KMS-11 (cell line): Measurements from ENCODE around the gene ENTPD3.

Experiments
- H2AFZ ChIP-seq: fragments of 200-600 bp; sonication (generic); 2 replicates; pipeline ENCODE4 v1.6.1; 2016; ENCODE audit warnings: antibody characterized with exemption, mixed run types, low read depth
- H3K27ac ChIP-seq: fragments of 200-600 bp; sonication (generic); 2 replicates; pipeline ENCODE4 v1.6.1; 2016; ENCODE audit warnings: mild to moderate bottlenecking, mixed run types
- H3K27me3 ChIP-seq: fragments of 200-600 bp; sonication (generic); 2 replicates; pipeline ENCODE4 v1.6.1; 2017; ENCODE audit warnings: mild to moderate bottlenecking, low read depth, mixed run types, moderate library complexity; ENCODE audit not compliant: insufficient read depth
- H3K36me3 ChIP-seq: fragments of 200-600 bp; sonication (generic); 2 replicates; pipeline ENCODE4 v1.6.1; 2017; ENCODE audit warnings: mild to moderate bottlenecking, mixed run types; ENCODE audit not compliant: insufficient read depth
- H3K4me1 ChIP-seq: fragments of 200-600 bp; sonication (generic); 2 replicates; pipeline ENCODE4 v1.6.1; 2016; ENCODE audit warnings: mild to moderate bottlenecking, low read depth, mixed run types; ENCODE audit not compliant: poor library complexity, severe bottlenecking
- H3K4me2 ChIP-seq: fragments of 200-600 bp; sonication (generic); 2 replicates; pipeline ENCODE4 v1.7.0; 2016; ENCODE audit warnings: mild to moderate bottlenecking, mixed run types
- H3K4me3 ChIP-seq: fragments of 200-600 bp; sonication (generic); IDR thresholded peaks from 2 replicates; pipeline ENCODE4 v1.6.1; 2017; ENCODE audit warnings: low read depth, low read length, mixed read lengths; ENCODE audit not compliant: insufficient read depth
- H3K79me2 ChIP-seq: fragments of 200-600 bp; sonication (generic); 2 replicates; pipeline ENCODE4 v1.6.1; 2016; ENCODE audit warnings: low read depth, mixed run types; ENCODE audit not compliant: insufficient read depth
- H3K9ac ChIP-seq: fragments of 200-600 bp; sonication (generic); 2 replicates; pipeline ENCODE4 v1.6.1; 2016; ENCODE audit warnings: mild to moderate bottlenecking, mixed run types
- H4K20me1 ChIP-seq: fragments of 200-600 bp; sonication (generic); 2 replicates; pipeline ENCODE4 v1.6.1; 2016; ENCODE audit warnings: mild to moderate bottlenecking, mixed run types; ENCODE audit not compliant: insufficient read depth
- CTCF ChIP-seq: fragments of 200-600 bp; sonication (generic); conservative IDR thresholded peaks from 2 replicates; pipeline ENCODE4 v1.6.1; 2017; ENCODE audit warnings: low read depth, mild to moderate bottlenecking, antibody characterized with exemption, low read length, moderate library complexity, mixed read lengths

ENTPD3 gene, protein sequence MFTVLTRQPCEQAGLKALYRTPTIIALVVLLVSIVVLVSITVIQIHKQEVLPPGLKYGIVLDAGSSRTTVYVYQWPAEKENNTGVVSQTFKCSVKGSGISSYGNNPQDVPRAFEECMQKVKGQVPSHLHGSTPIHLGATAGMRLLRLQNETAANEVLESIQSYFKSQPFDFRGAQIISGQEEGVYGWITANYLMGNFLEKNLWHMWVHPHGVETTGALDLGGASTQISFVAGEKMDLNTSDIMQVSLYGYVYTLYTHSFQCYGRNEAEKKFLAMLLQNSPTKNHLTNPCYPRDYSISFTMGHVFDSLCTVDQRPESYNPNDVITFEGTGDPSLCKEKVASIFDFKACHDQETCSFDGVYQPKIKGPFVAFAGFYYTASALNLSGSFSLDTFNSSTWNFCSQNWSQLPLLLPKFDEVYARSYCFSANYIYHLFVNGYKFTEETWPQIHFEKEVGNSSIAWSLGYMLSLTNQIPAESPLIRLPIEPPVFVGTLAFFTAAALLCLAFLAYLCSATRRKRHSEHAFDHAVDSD

GRCh38 chr3:40387001-40387894 is at the start of gene ENTPD3:
ENTPD3 (plus strand) TSS chr3:40387184; CDS start chr3:40388058, 874 bp downstream.
- Histone ChIP-seq H3K79me2 (no peaks in the 10 kb centered on the region), H4K20me1 (no peaks in the 10 kb centered on the region), H3K27me3 (no peaks in the 10 kb centered on the region), H3K4me3 (no peak within 1 kb of the TSS), H3K36me3 (no peaks in the 10 kb centered on the region), H3K27ac (no peak within 1 kb of the TSS), H2AFZ (no peak within 1 kb of the TSS), H3K4me1 (no peaks in the 10 kb centered on the region), H3K4me2 (no peak within 1 kb of the TSS), H3K9ac (no peak within 1 kb of the TSS)
- no peak for TF ChIP-seq CTCF

GRCh38 chr3:40339871-40340270 is 47.1 kb upstream of the ENTPD3 start:
- H3K36me3 ChIP-seq, result no peaks in the 10 kb centered on the region
- H3K4me3 ChIP-seq, result no peak overlapping the region
- no peaks in the 10 kb centered on the region for H4K20me1 ChIP-seq
- no peak overlapping the region for H2AFZ ChIP-seq
- H3K9ac ChIP-seq, result no peak overlapping the region
- H3K4me2 ChIP-seq, result no peak overlapping the region
- H3K27me3 ChIP-seq, result no peaks in the 10 kb centered on the region
- H3K27ac ChIP-seq, result no peak overlapping the region
- H3K79me2 ChIP-seq, result no peaks in the 10 kb centered on the region
- H3K4me1 ChIP-seq, result no peaks in the 10 kb centered on the region
- no peak for TF ChIP-seq CTCF

- H3K4me1 ChIP-seq, result no peaks in the 10 kb centered on the region
- H3K27me3 ChIP-seq, result no peaks in the 10 kb centered on the region
- H3K27ac ChIP-seq, result no peak overlapping the region
- no peak overlapping the region for H3K4me3 ChIP-seq
- no peaks in the 10 kb centered on the region for H3K79me2 ChIP-seq
- no peak for TF ChIP-seq CTCF
- H3K36me3 ChIP-seq, result no peaks in the 10 kb centered on the region
- no peak overlapping the region for H3K9ac ChIP-seq
- no peaks in the 10 kb centered on the region for H4K20me1 ChIP-seq
- no peak overlapping the region for H2AFZ ChIP-seq
- H3K4me2 ChIP-seq, result no peak overlapping the region
Measured at GRCh38 chr3:40340541-40341170, 46.3 kb upstream of the ENTPD3 start.

DNA sequence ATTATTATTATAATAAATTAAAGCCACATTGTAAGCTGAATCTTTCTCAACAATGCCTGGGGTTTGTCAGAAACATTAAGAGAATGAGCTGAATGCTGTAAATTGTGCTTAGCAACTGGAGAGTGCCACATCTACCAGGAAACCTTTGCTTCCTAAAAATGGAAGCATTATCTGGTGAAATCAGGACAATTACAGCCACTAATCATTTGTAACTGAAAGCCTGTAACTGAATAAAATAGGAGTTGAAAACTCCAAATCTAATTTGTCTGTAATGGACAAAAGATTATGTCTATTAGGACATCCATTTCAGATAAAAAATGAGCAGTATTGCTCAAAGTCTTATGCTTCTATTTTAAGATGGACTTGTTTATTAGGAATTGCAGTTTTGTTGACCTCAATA is 45.3 kb upstream of the ENTPD3 start:
- no peaks in the 10 kb centered on the region for H3K27me3 ChIP-seq
- no peaks in the 10 kb centered on the region for H3K79me2 ChIP-seq
- no peaks in the 10 kb centered on the region for H3K4me1 ChIP-seq
- no peak overlapping the region for H3K4me3 ChIP-seq
- H3K27ac ChIP-seq, result no peak overlapping the region
- no peaks in the 10 kb centered on the region for H4K20me1 ChIP-seq
- no peaks in the 10 kb centered on the region for H3K36me3 ChIP-seq
- H3K4me2 ChIP-seq, result no peak overlapping the region
- no peak for TF ChIP-seq CTCF
- H2AFZ ChIP-seq, result no peak overlapping the region
- H3K9ac ChIP-seq, result no peak overlapping the region
